ENCODE measurements around the gene OSCAR. TPM values are rescaled to one million over a fixed set of nuclear protein-coding genes. Genes with fewer than 3 reads are reported as not detected.
A peak's percentile ranks its signal among the peaks of the same experiment; 100 is the strongest.

The OSCAR gene
- total RNA-seq, 1 donor from 2014 or later = 0.20 TPM

DNA sequence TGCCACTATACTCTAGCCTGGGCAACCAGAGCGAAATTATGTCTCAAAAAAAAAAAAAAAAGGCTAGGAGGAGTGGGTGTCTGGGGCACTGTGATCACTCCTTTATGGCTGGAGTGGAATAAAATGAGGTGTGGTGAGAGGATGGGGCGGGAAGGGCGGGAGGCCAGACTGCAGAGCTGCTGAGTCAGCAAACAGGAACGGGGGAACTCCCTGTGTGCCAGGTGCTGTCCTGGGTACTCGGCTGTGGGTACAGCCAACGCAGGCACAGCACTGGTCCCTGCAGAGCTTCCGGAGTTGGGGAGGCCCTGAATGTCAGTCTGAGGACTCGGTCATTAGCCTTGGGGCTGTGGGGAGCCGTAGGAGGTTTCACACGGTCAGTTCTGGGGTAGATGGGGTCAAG lies 20.7 kb upstream of the OSCAR start:
- Histone ChIP-seq H3K4me2 (ENCODE audit: low read length) (no peak overlapping the region), H3K79me2 (ENCODE audit: insufficient read depth, low read length) (peaks cover 12% of the 10 kb centered on the region), H3K4me3 (ENCODE audit: insufficient read depth, low read depth, low read length) (no peak overlapping the region), H4K20me1 (ENCODE audit: insufficient read depth, low read length) (peaks cover 4% of the 10 kb centered on the region), H3K36me3 (ENCODE audit: insufficient read depth, low read length) (peaks cover 11% of the 10 kb centered on the region), H3K9ac (ENCODE audit: low read length) (no peak overlapping the region), H3K4me1 (ENCODE audit: insufficient read depth, low read length) (peaks cover 4% of the 10 kb centered on the region), H2AFZ (ENCODE audit: low read depth, low read length) (no peak overlapping the region), H3K27me3 (ENCODE audit: insufficient read depth, low read length) (no peaks in the 10 kb centered on the region), H3K9me3 (ENCODE audit: insufficient read depth, low read depth, low read length) (no peaks in the 10 kb centered on the region), H3K27ac (ENCODE audit: low read depth, low read length) (no peak overlapping the region)
- H3K9me3 Mint-ChIP-seq (ENCODE audit: unreplicated experiment) = no peaks in the 10 kb centered on the region
- no peak overlapping the region for H3K4me3 Mint-ChIP-seq (ENCODE audit: unreplicated experiment)
- FAIRE-seq (no peak), DNase-seq (ENCODE audit: low read depth) (no peak)
- no peaks in the 10 kb centered on the region for H3K4me1 Mint-ChIP-seq (ENCODE audit: low read depth, unreplicated experiment)
- no peak overlapping the region for H3K27ac Mint-ChIP-seq (ENCODE audit: unreplicated experiment)
- TF ChIP-seq, protein P1, sequence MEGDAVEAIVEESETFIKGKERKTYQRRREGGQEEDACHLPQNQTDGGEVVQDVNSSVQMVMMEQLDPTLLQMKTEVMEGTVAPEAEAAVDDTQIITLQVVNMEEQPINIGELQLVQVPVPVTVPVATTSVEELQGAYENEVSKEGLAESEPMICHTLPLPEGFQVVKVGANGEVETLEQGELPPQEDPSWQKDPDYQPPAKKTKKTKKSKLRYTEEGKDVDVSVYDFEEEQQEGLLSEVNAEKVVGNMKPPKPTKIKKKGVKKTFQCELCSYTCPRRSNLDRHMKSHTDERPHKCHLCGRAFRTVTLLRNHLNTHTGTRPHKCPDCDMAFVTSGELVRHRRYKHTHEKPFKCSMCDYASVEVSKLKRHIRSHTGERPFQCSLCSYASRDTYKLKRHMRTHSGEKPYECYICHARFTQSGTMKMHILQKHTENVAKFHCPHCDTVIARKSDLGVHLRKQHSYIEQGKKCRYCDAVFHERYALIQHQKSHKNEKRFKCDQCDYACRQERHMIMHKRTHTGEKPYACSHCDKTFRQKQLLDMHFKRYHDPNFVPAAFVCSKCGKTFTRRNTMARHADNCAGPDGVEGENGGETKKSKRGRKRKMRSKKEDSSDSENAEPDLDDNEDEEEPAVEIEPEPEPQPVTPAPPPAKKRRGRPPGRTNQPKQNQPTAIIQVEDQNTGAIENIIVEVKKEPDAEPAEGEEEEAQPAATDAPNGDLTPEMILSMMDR (IDR thresholded peaks at IDR 0.05; ENCODE audit: insufficient read depth, low read depth, low read length) = no peak
- no peak for TF ChIP-seq EZH2 (IDR thresholded peaks at IDR 0.05; ENCODE audit: insufficient read depth, low read length)
- no peaks in the 10 kb centered on the region for H3K27me3 Mint-ChIP-seq (ENCODE audit: low read depth, unreplicated experiment)
- H3K36me3 Mint-ChIP-seq (ENCODE audit: low read depth, unreplicated experiment) = peaks cover 9% of the 10 kb centered on the region

DNA sequence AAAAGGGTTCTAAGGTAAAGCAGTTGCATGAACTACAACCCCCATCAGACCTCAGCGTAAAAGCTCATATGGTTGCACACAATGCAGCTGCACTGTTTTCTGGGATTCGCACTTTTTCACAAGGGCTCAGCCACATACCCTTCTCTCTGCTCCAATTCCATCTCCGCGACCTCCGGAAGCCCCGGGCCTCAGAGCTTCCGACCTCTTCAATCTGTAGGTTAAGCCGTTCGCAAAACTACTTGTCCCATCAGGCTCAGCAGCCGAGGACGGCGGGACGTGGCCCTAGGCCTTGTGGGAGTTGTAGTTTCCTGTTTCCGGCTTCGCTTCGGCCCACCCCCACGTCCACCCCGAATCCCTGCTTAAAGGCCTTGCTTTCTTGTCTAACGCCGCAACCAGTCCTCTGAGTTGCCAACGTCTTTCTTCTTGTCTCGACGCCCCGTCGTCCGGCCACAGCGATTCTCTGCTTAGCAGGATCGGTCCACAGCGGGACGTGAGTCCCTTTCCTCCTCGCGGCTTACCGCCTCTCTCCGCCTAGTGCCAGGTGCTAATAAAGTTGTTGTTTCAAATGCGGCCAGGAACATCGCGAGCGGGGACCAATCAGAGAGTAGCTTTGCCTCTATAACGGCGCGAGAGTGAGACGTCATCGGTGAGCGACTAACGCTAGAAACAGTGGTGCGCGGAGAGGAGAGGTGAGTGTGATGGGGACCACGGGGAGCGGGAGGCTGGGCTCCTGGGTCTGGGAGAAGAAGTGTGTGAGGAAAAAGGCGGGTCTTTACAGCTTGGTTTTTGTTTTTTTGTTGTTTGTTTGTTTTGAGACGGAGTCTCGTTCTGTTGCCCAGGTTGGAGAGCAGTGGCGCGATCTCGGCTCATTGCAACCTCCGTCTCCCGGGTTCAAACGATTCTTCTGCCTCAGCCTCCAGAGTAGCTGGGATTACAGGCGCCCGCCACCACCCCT lies 14.8 kb upstream of the OSCAR start, which contains the start of the genes PRPF31 and TFPT:
Gene PRPF31 (plus strand): TSS at position 646 of the 955 bp plus-strand sequence. CDS start 2,525 bp downstream, outside the sequence.
Gene TFPT (minus strand): TSS at position 549 of the 955 bp plus-strand sequence. CDS start 388 bp downstream, at position 161.
- Histone ChIP-seq H4K20me1 (ENCODE audit: insufficient read depth, low read length) (peaks cover 9% of the 10 kb centered on the region), H3K27ac (ENCODE audit: low read depth, low read length) (peak within 1 kb of the TSS; percentile 88), H3K27me3 (ENCODE audit: insufficient read depth, low read length) (no peaks in the 10 kb centered on the region), H3K36me3 (ENCODE audit: insufficient read depth, low read length) (peaks cover 6% of the 10 kb centered on the region), H2AFZ (ENCODE audit: low read depth, low read length) (peak within 1 kb of the TSS; percentile 96), H3K4me3 (ENCODE audit: insufficient read depth, low read depth, low read length) (peak within 1 kb of the TSS; percentile 94), H3K9ac (ENCODE audit: low read length) (peak within 1 kb of the TSS; percentile 93), H3K4me2 (ENCODE audit: low read length) (peak within 1 kb of the TSS; percentile 97), H3K9me3 (ENCODE audit: insufficient read depth, low read depth, low read length) (no peaks in the 10 kb centered on the region), H3K79me2 (ENCODE audit: insufficient read depth, low read length) (peaks cover 41% of the 10 kb centered on the region), H3K4me1 (ENCODE audit: insufficient read depth, low read length) (peaks cover 11% of the 10 kb centered on the region)
- Mint-ChIP-seq H3K36me3 (ENCODE audit: low read depth, unreplicated experiment) (peaks cover 9% of the 10 kb centered on the region), H3K27me3 (ENCODE audit: low read depth, unreplicated experiment) (no peaks in the 10 kb centered on the region), H3K4me1 (ENCODE audit: low read depth, unreplicated experiment) (peaks cover 2% of the 10 kb centered on the region), H3K4me3 (ENCODE audit: unreplicated experiment) (peak within 1 kb of the TSS; percentile 95), H3K27ac (ENCODE audit: unreplicated experiment) (peak within 1 kb of the TSS; percentile 96), H3K9me3 (ENCODE audit: unreplicated experiment) (no peaks in the 10 kb centered on the region)
- DNase-seq (ENCODE audit: low read depth) (peak; percentile 97), FAIRE-seq (peak; percentile 43)
- TF ChIP-seq, protein P1 (IDR thresholded peaks at IDR 0.05; ENCODE audit: insufficient read depth, low read depth, low read length) = no peak
- TF ChIP-seq EZH2 (IDR thresholded peaks at IDR 0.05; ENCODE audit: insufficient read depth, low read length) = no peak
